Embryonic facial prominence (tissue), 1 donor: ENCODE data around the gene FURIN.
"Not testable (repeated sequence)": the region's sequence is repeated elsewhere in the genome, so short reads cannot be mapped to it uniquely, and the experiment has no call there.

Experiments
- DNase-seq: peaks from one replicate; pipeline ENCODE4 v3.0.0-alpha.2; 2016; ENCODE audit errors: extremely low spot score

Gene FURIN

DNA sequence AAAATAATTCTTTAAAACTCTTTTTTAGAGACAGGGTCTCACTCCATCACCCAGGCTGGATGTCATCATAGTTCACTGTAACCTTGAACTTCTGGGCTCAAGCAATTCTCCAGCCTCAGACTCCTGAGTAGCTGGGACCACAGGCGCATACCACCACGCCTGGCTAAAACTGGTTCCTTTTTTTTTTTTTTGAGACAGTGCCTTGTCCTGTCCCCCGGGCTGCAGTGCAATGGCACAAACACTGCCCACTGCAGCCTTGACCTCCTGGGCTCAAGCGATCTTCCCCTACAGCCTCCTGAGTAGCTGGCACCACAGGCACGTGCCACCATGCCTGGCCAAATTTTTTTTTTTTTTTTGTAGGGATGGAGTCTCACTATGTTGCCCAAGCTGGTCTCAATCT, 23.7 kb upstream of the FURIN start:
- no peak for DNase-seq

GRCh38 chr15:90845201-90845949, 23.0 kb upstream of the FURIN start:
- no peak for DNase-seq

DNA sequence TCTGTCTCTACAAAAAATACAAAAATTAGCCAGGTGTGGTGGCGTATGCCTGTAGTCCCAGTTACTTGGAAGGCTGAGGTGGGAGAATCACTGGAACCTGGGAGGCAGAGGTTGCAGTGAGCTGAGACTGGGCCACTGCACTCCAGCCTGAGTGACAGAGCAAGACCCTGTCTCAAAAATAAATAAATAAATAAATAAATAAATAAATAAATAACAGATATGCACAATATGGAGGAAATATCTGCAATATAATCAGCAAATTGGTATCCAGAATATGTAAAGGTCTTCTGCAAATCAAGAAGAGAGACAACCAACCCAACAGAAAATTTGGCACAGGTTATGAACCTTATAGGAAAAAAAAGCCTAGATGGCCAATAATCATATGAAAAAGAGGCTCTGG, 19.0 kb upstream of the FURIN start:
- not testable (repeated sequence) for DNase-seq

DNA sequence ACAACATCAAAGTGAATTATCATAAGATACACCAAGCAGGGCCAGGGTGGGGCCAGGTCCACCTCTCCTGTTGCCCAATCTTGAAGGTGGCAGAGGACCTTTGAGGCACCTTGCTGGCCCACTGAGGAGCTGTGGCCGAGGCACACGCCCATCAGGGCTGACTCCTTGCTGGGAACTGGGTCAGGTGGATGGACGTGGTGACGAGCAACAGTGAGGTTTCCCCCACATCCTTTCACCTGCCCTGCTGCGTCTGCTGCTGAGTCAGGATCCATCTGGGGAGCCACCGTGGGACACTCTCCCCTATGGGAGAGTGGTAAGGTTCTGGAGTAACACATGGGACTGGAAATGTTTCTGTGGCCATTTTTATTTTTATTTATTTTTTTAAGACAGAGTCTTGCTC, 17.3 kb upstream of the FURIN start:
- no peak for DNase-seq

GRCh38 chr15:90851940-90852339, 16.4 kb upstream of the FURIN start:
- DNase-seq = no peak

DNA sequence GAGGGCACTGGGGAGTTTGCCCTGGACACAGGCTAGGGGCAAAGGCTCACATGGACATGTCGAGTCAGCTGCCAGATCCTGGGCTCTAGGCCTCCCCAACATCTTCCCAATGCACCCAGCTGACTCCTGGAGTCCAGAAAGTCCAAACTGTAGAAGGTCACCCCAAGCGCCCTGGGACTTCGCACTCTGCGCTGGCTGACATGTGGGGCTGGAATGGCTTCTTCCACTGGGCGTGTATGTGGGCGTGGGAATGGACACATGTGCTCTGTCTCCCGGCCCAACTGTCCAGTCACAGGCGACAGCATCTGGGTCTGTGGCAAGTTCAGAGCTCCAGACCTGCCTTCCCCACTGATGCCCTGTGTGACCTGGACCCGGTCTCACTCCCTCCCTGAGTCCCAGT, 13.2 kb upstream of the FURIN start:
- no peak for DNase-seq

GRCh38 chr15:90857337-90857736, 11.1 kb upstream of the FURIN start:
- no peak for DNase-seq

DNA sequence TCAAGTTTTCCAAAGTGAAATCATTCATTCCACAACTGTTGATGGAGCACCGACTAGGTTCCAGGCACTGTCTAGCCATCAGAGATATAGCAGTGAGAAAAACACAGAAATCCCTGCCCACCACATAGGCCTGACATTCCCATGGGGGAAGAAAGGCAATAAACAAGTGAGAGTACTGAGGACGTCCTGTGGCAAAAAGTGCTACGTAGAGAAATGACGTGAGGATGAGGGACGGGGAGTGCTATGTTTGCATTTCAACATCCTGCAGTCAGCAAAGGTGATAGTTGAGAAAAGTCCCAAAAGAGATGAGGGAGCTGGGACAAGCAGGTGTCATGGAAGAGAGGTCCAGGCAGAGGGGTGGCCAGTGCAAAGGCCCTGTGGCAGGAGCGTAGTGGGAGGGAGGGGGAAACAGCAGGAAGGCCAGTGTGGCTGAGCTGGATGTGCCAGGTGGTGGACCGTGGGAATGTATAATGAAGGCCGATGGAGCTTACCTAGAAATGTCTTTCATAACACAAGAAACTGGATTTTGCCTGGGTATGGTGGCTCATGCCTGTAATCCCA, 10.4 kb upstream of the FURIN start:
- DNase-seq = no peak

GRCh38 chr15:90859234-90860131, 8.9 kb upstream of the FURIN start:
- DNase-seq = no peak

DNA sequence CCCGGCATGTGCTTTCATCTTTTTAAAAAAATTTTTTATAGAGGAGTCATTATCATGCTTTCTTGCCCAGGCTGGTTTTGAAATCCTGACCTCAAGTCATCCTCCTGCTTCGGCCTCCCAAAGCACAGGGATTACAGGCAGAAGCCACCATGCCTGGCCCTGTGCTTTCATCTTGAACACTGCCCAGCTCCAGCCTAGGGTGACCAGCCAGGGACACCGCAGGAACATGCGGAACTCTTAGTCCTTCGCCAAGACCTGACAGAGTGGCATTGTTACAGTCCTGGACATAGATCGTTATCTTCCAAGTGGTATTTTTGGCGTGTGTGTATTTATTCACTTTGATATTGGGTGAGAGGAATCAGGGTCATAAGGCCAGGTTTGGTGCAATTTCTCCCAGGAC, 7.9 kb upstream of the FURIN start:
- no peak for DNase-seq

GRCh38 chr15:90860942-90861675, 7.3 kb upstream of the FURIN start:
- DNase-seq = no peak

GRCh38 chr15:90862487-90862886, 5.9 kb upstream of the FURIN start:
- no peak for DNase-seq

DNA sequence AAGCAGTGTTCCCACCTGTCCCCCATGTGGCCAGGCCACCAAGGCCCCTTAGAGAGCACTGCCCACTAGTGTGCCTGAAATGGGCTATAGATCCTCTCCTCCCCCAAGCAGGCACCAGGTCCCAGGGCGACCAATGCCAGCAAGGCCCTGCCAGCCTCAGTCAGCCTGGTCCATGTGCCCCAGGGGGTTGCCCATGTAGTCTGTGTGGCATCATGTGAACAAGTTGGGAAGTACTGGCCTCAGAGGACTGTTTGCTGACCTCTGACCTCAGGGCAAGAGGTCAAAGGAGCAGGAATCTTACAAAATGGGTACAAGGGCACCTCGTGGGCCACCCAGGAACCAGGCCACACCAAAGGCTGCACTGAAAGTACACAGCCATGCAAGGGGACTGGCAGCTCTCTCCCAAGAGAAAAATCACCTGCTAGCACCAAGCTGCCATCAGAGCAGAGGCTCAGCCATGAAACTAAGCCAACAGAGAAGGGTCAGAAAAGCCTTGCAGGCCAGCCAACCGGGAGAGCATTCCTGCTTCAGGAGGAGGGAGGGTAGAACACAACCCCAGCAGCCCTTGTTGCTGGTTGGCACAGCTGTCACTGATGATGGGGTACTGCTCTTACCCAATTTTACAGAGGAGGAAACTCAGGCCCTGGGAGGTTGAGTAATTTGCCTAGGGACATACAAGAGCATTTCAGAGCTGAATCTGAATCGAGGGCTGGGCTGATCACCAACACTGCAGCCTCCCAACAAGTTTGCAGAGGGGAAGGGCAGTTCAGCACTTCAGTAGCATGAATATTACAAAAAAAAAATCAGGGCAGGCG, 5.2 kb upstream of the FURIN start:
- DNase-seq = no peak

GRCh38 chr15:90863987-90864386, 4.4 kb upstream of the FURIN start:
- no peak for DNase-seq

- DNase-seq = no peak
These were observed 3.9 kb upstream of the FURIN start for GRCh38 chr15:90864507-90864906.

GRCh38 chr15:90865702-90866101, 2.7 kb upstream of the FURIN start:
- no peak for DNase-seq

GRCh38 chr15:90866161-90866715, 2.1 kb upstream of the FURIN start:
- no peak for DNase-seq

- no peak for DNase-seq
These were observed 1.6 kb upstream of the FURIN start for GRCh38 chr15:90866800-90867199.

GRCh38 chr15:90869140-90869541, 753 bp downstream of the FURIN start:
- no peak for DNase-seq

DNA sequence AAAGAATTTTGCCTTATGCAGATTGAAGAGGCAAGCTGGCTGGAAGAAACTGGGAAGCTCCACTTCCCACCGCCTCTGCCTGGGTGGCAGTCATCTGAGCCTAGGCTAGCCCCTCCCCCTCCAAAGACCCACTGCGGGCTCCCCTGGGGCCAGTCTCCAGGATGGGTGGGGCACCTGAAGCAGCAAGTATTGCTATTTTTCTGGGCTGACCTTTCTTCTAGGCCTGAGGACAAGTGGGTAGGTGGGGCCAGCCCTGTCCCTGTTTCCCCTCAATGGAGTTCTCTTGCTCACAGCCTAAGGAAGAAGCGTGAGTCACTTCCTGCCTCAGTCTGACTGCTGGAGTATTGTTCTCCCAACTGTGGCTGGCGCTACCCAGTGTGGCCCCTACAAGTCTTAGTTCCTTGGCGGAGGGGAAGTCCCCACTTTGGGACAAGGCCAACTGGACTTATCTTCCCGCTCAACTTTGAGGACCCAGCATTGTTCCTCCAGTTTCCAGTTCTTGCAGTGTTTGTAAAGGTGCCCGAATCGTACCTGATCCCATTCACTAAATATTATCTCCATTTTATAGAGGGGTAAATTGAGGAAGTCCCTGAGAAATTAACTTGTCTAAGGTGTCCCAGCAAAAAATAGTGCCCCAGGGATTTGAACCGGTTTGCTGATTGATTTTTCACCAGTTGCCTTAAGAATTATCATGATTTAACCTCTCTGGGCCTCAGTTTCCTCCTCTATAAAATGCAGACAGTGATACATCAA, 1.4 kb downstream of the FURIN start:
- DNase-seq = no peak
